ENCODE results near the gene GBP6.
"Not testable (repeated sequence)": the region's sequence is repeated elsewhere in the genome, so short reads cannot be mapped to it uniquely, and the experiment has no call there.

Gene GBP6, protein sequence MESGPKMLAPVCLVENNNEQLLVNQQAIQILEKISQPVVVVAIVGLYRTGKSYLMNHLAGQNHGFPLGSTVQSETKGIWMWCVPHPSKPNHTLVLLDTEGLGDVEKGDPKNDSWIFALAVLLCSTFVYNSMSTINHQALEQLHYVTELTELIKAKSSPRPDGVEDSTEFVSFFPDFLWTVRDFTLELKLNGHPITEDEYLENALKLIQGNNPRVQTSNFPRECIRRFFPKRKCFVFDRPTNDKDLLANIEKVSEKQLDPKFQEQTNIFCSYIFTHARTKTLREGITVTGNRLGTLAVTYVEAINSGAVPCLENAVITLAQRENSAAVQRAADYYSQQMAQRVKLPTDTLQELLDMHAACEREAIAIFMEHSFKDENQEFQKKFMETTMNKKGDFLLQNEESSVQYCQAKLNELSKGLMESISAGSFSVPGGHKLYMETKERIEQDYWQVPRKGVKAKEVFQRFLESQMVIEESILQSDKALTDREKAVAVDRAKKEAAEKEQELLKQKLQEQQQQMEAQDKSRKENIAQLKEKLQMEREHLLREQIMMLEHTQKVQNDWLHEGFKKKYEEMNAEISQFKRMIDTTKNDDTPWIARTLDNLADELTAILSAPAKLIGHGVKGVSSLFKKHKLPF

DNA sequence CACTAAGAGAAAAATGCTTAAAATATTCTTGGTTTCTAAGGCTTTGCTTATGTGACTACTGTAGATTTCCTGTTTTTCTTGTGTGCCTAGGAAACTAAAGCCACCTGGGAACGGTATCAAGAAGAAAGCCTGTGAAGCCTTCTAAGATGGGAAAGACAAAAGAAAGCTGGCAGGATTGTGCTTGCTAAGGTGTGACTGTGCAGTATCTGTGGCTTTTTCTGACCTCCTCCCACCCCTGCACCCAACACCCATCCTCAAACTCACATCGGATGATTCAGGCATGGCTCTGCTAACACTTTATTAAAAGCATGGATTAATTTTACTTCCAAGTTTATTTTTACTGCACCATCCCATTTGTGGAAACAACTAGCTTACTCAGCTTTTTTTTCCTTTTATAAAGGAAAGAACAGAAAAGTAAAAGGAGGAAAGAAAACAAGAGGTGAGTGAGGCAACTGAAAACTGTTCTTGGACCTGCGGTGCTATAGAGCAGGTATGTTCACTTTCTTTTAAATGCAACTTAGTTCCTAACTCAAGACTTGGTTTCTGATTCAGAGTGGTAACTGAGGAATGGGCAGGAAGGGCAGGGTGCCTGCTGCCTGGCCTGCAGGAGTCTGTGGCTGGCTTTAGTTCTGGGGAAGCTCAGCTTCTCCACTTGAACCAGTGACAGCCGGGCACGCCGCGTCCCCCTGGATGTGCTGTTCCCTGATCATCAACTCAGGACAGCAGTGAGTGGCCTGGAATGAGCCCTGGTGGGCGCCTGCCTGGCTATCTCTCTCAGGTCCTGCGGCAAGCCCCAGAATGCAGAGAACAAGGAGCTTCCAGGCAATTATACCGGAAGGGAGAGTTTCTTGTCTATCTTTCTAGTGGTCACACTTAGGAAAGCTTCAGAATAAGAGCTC lies at the start of gene GBP6:
Gene GBP6, plus strand, starts transcription at position 422 of the 899 bp plus-strand sequence. CDS start 4,493 bp downstream, outside the sequence.
- in situ Hi-C loops (cut with HindIII; ENCODE audit: low sequenced_read_pairs): no loop called here

DNA sequence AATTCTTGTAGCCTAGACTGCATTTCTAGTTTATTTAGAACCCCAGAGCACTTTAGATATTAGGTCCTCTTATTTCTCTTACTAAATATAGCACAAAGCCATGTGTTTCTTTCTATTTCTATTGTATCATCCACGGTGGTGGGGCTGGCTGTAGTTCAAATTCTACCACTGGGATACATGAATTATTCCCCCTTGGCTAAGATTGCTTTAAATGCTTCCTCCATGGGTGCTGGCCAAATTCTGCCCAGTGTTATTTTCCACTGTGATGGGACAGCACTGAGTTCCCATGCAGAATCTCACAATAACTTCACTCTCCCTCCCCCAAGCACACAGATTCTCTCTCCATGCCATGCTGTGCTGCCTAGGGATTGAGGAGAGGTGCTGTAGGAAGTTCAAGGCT lies 41.5 kb upstream of the GBP6 start:
- in situ Hi-C loops (cut with HindIII; ENCODE audit: low sequenced_read_pairs): no loop called here

DNA sequence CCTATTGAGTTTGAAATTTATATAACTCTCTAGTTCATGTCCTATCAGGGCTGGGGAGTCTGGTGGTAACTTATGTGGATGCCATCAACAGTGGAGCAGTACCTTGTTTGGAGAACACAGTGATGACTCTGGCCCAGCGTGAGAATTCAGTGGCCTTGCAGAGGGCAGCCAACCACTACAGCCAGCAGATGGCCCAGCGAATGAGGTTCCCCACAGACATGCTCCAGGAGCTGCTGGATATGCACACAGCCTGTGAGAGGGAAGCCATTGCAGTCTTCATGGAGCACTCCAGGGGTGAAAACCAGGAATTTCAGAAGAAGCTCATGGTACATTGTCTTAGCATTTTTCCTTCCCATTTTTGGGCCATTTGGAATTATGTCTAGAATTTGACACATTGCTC lies 32.0 kb upstream of the GBP6 start:
- in situ Hi-C loops (cut with HindIII; ENCODE audit: low sequenced_read_pairs): no loop called here

DNA sequence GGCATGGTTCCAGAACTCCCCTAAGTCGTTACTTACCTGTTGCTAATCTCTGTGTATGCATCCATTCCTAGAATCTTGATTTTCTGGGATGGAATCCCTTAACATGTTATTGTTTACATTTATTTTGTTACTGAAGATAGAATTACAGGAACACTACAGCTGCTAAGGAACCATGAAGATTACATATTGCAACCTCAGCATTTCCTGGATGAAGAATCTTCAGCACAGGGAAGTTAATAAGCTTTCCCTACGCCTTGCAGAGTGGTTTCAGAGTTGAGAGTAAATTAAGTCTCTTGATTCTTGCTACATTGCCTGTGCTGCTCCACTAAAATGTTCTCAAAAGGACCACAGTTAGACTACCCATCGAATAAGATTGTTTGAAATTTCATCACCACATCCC lies 31.4 kb upstream of the GBP6 start:
- in situ Hi-C loops (cut with HindIII; ENCODE audit: low sequenced_read_pairs): no loop called here

DNA sequence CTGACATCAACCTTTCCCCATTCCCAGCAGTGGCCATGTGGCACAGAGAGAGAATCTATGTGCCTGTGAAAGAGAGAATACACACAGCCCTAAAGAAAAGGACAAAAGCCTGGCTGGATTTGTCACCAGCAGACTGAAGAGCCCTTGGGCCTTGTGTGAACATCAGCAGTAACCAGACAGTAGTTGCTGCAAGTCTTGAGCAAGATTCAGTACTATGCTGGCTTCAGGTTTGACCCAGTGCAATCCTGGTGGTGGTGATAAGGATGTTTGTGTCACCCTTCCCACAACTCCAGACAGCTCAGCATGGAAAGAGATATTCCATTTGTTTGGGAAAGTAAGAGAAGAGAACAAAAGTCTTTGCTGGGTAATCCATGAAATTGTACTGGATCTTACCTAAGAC lies 28.4 kb upstream of the GBP6 start:
- in situ Hi-C loops (cut with HindIII; ENCODE audit: low sequenced_read_pairs): no loop called here

DNA sequence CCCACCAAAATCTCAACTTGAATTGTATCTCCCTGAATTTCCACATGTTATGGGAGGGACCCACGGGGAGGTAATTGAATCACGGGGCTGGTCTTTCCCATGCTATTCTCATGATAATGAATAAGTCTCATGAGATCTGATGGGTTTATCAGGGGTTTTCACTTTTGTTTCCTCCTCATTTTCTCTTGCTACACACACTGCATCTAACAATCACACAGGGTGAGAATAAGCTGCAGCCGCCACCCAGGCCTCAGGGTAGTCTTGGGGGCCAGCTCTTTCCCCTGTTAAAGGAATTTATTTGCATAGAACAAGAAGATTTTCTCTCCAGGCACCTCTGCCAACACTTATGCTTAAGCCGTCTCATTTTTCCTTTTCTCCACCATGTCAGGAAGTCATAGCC lies 26.0 kb upstream of the GBP6 start:
- in situ Hi-C loops (cut with HindIII; ENCODE audit: low sequenced_read_pairs): no loop called here

DNA sequence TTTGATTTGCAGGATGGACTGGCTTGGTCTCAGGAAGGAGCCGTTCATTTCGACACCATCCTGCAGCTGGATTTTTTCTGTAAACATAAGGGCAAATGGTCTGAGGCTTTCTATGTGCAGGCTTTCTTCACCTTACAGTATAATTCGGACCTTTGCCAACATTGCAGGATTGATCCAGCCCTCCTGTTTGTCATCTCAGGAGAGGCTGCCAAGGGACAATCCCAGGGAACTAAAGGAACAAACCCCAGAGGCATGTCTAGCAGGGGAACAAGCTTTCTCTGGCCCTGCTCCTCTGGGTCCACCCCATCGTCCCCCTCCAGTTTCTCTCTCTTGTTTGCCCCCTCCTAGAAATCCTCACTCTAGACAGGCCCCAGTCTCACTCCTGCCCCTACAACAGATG lies 24.8 kb upstream of the GBP6 start:
- in situ Hi-C loops (cut with HindIII; ENCODE audit: low sequenced_read_pairs): no loop called here

DNA sequence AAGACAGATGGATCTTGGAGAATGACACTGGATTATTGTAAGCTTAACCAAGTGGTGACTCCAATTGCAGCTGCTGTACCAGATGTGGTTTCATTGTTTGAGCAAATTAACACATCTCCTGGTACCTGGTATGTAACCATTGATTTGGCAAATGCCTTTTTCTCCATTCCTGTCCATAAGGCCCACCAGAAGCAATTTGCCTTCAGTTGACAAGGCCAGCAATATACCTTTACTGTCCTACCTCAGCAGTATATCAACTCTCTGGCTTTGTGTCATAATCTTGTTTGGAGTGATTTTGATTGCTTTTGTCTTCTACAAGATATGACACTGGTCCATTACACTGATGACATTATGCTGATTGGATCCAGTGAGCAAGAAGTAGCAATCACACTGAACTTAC lies 18.4 kb upstream of the GBP6 start:
- in situ Hi-C loops (cut with HindIII; ENCODE audit: low sequenced_read_pairs): not testable (repeated sequence)

DNA sequence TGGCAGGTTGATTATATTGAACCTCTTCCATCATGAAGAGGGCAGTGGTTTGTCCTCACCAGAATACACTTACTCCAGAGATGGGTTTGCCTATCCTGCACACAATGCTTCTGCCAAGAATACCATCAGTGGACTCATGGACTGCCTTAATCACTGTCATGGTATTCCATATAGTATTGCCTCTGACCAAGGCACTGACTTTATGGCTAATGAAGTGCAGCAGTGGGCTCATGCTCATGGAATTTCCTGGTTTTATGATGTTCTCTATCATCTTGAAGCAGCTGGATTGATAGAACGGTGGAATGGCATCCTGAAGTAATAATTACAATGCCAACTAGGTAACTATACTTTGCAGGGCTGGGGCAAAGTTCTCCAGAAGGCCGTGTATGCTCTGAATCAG lies 16.6 kb upstream of the GBP6 start:
- in situ Hi-C loops (cut with HindIII; ENCODE audit: low sequenced_read_pairs): no loop called here

DNA sequence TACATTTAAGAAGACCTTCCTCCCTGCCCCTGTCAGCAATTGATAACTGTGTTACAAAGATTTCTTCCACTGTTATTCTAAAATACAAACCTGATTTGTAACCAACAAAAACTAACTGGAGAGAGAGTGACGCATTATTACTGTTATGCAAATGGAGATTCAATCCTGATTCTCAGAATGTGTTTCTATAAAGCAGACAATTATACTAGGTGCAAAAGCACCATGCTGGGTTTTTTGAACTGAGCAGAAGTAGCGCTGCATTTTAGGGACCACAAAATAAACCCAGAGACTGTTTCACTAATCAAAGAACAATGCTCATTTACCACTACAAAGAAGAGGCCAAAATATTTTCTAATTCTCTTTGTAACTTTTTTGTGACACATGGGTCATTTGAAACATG lies 13.6 kb upstream of the GBP6 start:
- in situ Hi-C loops (cut with HindIII; ENCODE audit: low sequenced_read_pairs): no loop called here

DNA sequence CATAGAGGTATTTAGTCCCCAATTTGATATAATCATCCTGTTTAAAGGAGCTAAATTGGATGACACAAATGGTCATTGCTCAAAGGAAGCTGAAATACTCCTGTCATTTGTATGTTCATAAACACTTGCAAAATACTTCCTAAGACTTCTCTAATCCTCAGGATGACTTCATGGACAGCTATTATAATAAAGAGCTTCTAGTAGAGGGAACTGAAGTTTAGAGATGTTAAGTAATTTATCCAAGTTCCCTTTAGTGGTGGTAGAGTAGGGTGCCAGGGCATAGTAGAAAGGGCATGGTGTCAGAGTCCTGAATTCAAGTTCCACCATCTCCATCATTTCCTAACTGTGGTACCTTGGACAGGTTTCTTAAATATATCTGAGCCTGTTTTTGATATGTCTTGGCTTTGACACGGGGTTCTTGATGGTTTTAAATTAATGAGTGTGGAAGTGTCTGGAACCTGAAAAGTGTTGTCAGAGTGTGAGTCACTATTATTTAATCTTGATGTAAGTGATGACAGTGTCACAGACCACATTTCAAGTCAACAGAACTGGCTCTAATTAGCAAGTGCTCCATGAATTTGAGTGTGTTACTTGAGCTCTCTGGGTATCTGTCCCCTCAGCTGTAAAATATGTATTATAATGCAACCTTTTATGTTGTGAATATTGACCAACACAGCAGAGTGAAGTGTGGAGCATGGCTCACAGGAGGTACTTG lies 12.1 kb upstream of the GBP6 start:
- in situ Hi-C loops (cut with HindIII; ENCODE audit: low sequenced_read_pairs): no loop called here

DNA sequence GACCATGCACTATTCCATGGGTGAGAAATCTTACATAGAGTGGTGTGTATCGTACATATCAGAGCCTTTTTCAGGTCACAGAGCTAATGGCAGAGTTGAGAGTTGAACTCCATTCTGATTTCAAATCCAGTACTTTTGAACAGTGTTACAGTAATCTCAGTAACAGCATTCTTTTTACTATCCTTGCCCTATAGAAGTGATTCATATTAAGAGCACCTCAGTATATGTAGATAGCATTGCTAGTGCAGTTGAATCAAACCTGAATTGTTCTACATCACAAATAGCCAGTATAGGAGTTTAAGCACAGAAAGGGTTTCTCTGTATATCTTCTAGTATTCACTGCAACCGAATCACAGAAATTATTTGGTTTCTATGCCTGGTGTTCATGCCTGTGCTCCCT lies 11.4 kb upstream of the GBP6 start:
- in situ Hi-C loops (cut with HindIII; ENCODE audit: low sequenced_read_pairs): no loop called here

DNA sequence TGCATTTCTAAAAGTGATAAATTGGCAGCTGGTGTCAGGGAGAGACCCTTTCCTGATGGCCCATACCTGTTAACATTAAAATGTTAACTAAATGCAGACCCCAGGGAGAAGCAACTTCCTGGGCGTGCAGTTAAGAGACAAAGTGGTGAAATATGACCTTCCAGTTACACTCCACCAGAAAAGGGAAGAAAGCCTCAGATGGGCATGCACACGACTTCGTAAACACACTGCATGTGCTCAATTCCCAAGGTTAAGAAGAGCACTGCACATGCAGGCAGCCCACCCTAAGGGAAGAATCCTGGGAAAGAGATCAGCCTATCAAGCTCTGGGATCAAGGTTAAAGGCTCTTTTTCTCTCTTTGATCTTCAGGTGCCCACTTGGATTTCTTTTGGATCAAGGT lies 9.7 kb upstream of the GBP6 start:
- in situ Hi-C loops (cut with HindIII; ENCODE audit: low sequenced_read_pairs): no loop called here

DNA sequence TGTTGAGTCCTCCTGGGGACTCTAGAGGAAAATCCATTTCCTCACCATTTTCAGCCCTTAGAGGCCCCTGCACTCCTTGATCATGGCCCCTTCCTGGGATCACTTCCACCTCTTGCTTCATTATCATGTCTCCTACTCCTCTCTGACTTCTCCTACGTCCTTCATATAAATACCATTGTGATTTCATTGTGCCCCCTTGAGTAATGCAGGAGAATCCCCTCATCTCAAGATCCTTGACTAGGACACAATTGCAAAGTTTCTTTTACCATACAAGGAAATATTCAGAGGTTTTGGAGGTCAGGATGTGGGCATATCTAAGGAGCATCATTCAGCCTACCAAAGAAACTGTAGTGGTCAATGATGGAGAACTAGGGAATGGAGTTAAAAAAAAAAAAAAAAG lies 8.8 kb upstream of the GBP6 start:
- in situ Hi-C loops (cut with HindIII; ENCODE audit: low sequenced_read_pairs): no loop called here

DNA sequence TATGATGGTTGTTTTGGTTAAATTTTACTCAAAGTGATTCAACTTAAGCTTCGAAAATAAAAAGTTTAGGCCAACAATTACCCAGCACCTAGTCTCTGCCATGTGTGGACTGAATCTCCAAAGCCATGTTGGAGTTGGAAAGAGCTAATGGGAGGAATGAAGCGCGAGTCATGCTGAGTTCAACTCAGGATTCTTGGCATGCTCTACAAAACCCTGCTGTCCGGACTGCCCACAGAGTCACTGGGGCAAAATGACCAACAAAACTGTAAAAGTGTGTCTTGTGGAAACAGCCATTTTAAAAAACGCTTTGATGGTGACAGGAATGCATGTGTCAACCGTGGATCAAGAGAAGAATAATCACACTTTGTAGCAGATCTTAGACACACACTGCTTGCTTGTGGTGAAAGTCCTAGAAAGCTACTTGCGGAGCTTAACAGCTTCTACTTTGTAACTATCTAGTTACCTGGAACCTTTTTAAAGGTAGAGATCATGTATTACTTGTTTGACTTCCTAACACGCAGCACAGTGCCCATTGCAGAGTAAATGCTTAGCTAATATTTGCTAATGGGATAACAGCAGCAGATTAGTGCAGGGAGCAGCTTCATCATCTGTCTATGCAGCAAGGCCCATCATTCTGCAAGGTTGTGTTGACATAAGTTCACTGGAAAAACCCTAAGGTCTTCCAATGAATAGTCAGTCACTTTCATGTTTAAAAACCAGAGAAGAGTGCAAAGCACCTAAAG lies 7.0 kb upstream of the GBP6 start:
- in situ Hi-C loops (cut with HindIII; ENCODE audit: low sequenced_read_pairs): no loop called here

DNA sequence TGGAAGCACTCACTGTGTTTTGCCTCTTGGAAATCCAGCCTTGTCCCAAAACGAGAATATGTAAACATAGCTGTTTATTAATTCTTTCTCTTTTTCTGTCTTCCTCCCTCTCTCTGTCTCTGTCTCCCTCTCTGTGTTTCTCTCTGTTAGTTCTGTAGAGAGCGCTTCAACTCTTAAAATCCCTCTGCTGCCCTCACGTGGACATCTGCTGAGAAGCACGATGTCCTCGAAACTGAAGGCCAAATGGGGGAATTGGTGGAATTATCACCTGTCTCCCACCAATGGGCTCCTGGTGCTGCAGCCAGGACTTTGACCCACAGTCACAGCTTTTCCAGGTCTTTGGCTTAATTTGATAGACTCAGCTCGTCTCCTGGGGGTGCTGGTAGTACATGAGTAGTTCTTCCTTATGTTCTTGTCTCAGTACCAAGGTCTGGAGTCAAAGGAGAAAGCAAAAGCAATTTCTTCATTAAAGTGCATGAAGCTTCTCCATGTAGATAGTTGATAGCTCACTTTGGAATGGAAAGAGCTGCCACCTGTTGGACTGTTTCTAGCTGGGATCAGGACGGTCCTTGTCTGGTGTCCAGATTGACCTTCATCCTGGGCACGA lies 5.5 kb upstream of the GBP6 start:
- in situ Hi-C loops (cut with HindIII; ENCODE audit: low sequenced_read_pairs): no loop called here

DNA sequence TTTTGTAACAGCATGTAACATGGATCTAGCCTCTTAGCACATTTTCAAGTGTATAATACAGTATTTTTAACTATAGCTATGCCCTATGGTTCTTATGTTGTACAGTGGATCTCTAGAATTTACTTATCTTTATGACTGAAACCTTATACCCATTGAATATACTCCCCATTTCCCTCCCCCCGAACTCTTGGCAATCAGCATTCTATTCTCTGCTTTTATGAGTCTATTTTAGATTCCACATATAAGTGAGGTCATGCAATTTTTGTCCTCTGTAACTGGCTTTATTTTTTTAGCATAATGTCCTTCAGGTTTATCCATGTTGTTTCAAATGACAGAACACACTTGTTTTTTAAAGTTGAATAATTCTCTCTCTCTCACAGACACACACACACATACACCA lies 3.1 kb upstream of the GBP6 start:
- in situ Hi-C loops (cut with HindIII; ENCODE audit: low sequenced_read_pairs): no loop called here

DNA sequence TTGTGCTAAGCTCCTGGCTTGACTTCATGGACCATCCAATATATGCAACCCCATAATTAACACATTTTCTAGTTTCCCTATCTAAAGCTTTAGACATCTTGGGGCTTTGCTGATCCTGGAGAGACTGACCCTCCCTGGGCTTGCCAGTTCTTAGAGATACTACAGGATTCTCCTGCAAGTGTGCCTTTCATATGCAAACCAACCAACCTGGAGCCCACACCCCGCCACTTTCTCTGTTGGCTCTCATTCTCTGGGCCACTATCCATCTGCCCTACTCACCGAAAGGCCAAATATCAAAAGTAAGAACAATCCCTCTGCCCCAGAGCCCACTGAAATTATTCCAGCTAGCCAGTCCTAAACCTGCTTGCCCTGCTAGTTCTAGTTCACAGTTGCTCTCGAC lies 2.2 kb upstream of the GBP6 start:
- in situ Hi-C loops (cut with HindIII; ENCODE audit: low sequenced_read_pairs): no loop called here

DNA sequence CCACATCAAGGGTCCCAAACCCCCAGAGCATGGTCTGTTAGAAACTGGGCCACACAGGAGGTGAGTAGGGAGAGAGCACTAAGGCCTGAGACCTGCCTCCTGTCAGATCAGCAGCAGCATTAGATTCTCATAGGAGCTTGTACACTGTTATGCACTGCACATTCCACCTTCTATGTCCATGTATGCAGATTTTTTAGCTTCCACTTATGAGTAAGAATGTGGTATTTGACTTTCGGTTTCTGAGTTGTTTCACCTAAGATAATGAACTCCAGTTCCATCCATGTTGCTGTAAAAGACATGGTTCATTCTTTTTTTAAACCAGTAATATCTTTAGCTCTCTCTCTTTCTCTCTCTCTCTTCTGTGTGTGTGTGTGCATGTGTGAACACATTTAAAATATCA lies 663 bp upstream of the GBP6 start:
- in situ Hi-C loops (cut with HindIII; ENCODE audit: low sequenced_read_pairs): no loop called here

DNA sequence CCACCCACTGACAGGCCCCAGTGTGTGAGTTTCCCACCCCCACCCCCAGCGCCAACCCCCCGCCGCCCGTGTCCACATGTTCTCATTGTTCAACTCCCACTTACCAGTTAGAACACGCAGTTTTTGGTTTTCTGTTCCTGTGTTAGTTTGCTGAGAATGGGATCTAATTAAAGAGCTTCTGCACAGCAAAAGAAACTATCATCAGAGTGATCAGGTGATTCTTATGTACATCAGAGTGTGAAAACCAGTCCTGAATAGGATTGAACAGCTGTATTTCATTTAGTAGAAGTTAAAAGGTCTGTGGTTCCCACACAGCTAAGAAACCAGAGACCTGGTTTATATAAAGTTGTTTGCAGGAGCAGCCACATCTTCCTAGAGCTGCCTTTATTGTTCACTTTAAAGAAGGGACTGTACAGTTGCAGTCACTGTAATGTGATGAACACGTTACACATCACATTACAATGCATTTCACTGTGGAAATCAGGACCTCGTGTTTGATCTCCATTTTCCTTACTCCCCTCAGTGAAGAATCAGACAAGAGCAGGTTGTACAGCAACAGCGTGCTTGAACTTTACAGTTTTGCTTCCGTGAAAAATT lies 1.2 kb downstream of the GBP6 start:
- in situ Hi-C loops (cut with HindIII; ENCODE audit: low sequenced_read_pairs): no loop called here

Data from endothelial cell of hepatic sinusoid (primary cell).